Measurements from ENCODE around the gene IQCM. TPM values are rescaled to one million over a fixed set of nuclear protein-coding genes. Genes with fewer than 3 reads are reported as not detected.

Gene IQCM
- total RNA-seq, 1 donor from 2014 or later, result not detected

DNA sequence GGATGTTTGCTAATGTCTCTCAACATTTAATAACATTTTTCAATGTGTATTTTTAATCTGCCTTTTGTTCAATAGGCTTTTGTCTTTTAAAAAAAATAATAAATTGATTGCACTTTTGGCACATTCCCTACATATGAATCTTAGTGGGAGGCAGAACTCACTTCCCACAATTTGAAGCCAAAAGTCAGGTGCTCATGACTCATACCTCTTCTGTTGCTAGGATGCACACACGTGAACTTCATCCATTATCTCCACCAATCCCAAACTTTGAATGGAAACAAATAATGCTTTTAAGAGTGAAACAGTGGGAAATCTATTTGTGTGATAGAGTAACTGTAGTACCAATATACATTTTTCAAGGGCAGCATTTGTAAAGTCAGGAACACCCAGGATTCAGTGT, 260.5 kb downstream of the IQCM start:
- TF ChIP-seq, protein P1, sequence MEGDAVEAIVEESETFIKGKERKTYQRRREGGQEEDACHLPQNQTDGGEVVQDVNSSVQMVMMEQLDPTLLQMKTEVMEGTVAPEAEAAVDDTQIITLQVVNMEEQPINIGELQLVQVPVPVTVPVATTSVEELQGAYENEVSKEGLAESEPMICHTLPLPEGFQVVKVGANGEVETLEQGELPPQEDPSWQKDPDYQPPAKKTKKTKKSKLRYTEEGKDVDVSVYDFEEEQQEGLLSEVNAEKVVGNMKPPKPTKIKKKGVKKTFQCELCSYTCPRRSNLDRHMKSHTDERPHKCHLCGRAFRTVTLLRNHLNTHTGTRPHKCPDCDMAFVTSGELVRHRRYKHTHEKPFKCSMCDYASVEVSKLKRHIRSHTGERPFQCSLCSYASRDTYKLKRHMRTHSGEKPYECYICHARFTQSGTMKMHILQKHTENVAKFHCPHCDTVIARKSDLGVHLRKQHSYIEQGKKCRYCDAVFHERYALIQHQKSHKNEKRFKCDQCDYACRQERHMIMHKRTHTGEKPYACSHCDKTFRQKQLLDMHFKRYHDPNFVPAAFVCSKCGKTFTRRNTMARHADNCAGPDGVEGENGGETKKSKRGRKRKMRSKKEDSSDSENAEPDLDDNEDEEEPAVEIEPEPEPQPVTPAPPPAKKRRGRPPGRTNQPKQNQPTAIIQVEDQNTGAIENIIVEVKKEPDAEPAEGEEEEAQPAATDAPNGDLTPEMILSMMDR (IDR thresholded peaks at IDR 0.05), result no peak
- H3K4me1 Mint-ChIP-seq (ENCODE audit: unreplicated experiment), result no peaks in the 10 kb centered on the region
- H3K27me3 Mint-ChIP-seq (ENCODE audit: unreplicated experiment), result peaks cover 1% of the 10 kb centered on the region
- no peaks in the 10 kb centered on the region for H3K9me3 Mint-ChIP-seq (ENCODE audit: unreplicated experiment)
- H3K27ac Mint-ChIP-seq (ENCODE audit: unreplicated experiment), result no peak overlapping the region
- H3K36me3 Mint-ChIP-seq (ENCODE audit: unreplicated experiment), result no peaks in the 10 kb centered on the region
- no peak for DNase-seq (ENCODE audit: extremely low spot score, unreplicated experiment)
- no peak overlapping the region for H3K4me3 Mint-ChIP-seq (ENCODE audit: unreplicated experiment)

DNA sequence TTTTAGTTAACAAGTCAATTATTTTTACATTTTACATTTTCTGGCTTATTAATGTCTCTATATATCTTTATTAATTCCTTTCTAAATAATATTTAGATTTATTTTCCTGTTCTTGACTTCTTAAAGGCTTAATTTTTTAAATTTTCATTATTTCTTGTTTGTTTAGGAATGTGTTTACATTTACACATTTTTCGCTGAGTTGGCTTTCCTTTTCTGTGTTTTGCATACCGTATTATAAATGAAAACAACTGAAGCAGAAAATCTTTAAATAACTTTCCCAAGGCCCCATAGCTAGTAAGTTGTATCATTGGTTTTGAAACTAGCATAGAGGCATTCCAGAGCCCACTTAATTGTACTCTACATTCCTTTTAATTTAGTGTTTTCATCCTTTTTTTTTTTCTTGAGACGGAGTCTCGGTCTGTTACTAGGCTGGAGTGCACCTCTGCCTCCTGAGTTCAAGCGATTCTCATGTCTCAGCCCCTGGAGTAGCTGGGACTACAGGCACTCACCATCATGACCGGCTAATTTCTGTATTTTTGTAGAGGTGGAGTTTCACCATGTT, 261.6 kb downstream of the IQCM start:
- Mint-ChIP-seq H3K4me3 (ENCODE audit: unreplicated experiment) (no peak overlapping the region), H3K27ac (ENCODE audit: unreplicated experiment) (no peak overlapping the region), H3K27me3 (ENCODE audit: unreplicated experiment) (peaks cover 1% of the 10 kb centered on the region), H3K36me3 (ENCODE audit: unreplicated experiment) (no peaks in the 10 kb centered on the region), H3K4me1 (ENCODE audit: unreplicated experiment) (no peaks in the 10 kb centered on the region), H3K9me3 (ENCODE audit: unreplicated experiment) (no peaks in the 10 kb centered on the region)
- TF ChIP-seq, protein P1 (IDR thresholded peaks at IDR 0.05), result no peak
- no peak for DNase-seq (ENCODE audit: extremely low spot score, unreplicated experiment)

DNA sequence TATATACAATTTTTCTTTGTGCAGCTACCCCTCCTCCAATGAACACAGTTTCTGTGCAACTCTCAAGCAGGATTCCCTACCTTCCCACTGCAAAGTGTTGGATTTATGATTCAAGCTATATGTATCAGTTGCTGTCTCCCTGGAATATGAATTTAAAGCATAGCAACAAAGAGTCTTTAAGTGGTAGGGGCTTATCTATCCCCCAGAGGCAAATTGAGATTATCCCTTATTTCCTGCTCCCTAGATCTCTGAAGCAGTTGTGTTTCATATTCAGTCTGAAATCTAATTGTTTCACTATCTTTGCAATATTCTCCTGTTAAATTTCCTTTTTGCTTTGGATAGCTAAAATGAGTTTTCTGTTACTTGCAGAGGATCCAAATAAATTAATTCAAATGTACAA, 263.0 kb downstream of the IQCM start:
- no peaks in the 10 kb centered on the region for H3K36me3 Mint-ChIP-seq (ENCODE audit: unreplicated experiment)
- no peaks in the 10 kb centered on the region for H3K4me1 Mint-ChIP-seq (ENCODE audit: unreplicated experiment)
- peaks cover 4% of the 10 kb centered on the region for H3K27me3 Mint-ChIP-seq (ENCODE audit: unreplicated experiment)
- H3K4me3 Mint-ChIP-seq (ENCODE audit: unreplicated experiment), result no peak overlapping the region
- TF ChIP-seq, protein P1 (IDR thresholded peaks at IDR 0.05), result no peak
- no peaks in the 10 kb centered on the region for H3K9me3 Mint-ChIP-seq (ENCODE audit: unreplicated experiment)
- no peak for DNase-seq (ENCODE audit: extremely low spot score, unreplicated experiment)
- H3K27ac Mint-ChIP-seq (ENCODE audit: unreplicated experiment), result no peak overlapping the region

DNA sequence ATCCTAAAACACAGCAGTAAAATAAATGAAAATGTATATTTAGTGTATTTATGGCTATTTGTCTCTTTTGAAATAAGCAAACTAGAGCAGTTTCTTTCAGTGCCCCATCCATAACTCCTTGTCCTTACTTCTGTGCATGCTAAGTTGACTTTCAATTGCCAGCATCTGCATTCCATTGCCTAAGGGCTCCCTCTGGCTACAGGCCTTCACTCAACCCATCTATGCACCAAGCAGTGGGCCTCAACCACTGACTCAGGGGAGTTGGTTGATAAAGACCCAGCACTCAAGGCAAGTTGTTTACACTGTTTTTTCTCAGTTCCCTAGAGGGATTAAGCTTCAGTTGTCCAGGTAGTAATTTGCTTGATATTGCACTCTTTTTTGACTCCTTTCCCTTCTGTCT, 265.7 kb downstream of the IQCM start:
- no peaks in the 10 kb centered on the region for H3K4me1 Mint-ChIP-seq (ENCODE audit: unreplicated experiment)
- no peak for DNase-seq (ENCODE audit: extremely low spot score, unreplicated experiment)
- peaks cover under 1% of the 10 kb centered on the region for H3K9me3 Mint-ChIP-seq (ENCODE audit: unreplicated experiment)
- no peak overlapping the region for H3K4me3 Mint-ChIP-seq (ENCODE audit: unreplicated experiment)
- no peaks in the 10 kb centered on the region for H3K36me3 Mint-ChIP-seq (ENCODE audit: unreplicated experiment)
- peaks cover 4% of the 10 kb centered on the region for H3K27me3 Mint-ChIP-seq (ENCODE audit: unreplicated experiment)
- TF ChIP-seq, protein P1 (IDR thresholded peaks at IDR 0.05), result no peak
- no peak overlapping the region for H3K27ac Mint-ChIP-seq (ENCODE audit: unreplicated experiment)

DNA sequence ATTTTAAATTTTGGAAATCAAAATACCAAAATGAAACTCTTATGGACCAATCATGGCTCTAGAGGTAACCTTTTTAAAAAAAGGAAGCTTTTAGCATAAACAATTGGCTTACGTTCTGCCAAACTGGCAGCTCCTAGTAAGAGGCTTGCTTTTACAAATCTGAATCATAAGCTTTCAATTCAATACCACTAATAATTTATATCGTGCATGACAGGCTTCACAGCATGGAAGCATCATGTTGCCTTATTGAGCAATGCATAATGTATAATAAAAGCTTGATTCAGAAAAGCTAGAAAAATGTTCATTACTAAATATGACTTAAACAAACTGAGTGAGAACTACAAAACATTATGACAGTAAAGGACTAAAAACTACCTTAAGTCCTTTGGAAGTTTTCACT, 280.9 kb downstream of the IQCM start:
- no peak for DNase-seq (ENCODE audit: extremely low spot score, unreplicated experiment)

More for the DNA sequence above, 280.9 kb downstream of the IQCM start:
- TF ChIP-seq, protein P1 (IDR thresholded peaks at IDR 0.05), result no peak
- Mint-ChIP-seq H3K27ac (ENCODE audit: unreplicated experiment) (no peak overlapping the region), H3K27me3 (ENCODE audit: unreplicated experiment) (peaks cover 4% of the 10 kb centered on the region), H3K9me3 (ENCODE audit: unreplicated experiment) (no peaks in the 10 kb centered on the region), H3K36me3 (ENCODE audit: unreplicated experiment) (no peaks in the 10 kb centered on the region), H3K4me3 (ENCODE audit: unreplicated experiment) (no peak overlapping the region), H3K4me1 (ENCODE audit: unreplicated experiment) (no peaks in the 10 kb centered on the region)

Measured in osteocyte (in vitro differentiated cells).